Measurements from ENCODE around the gene LRRC4.

The LRRC4 gene

DNA sequence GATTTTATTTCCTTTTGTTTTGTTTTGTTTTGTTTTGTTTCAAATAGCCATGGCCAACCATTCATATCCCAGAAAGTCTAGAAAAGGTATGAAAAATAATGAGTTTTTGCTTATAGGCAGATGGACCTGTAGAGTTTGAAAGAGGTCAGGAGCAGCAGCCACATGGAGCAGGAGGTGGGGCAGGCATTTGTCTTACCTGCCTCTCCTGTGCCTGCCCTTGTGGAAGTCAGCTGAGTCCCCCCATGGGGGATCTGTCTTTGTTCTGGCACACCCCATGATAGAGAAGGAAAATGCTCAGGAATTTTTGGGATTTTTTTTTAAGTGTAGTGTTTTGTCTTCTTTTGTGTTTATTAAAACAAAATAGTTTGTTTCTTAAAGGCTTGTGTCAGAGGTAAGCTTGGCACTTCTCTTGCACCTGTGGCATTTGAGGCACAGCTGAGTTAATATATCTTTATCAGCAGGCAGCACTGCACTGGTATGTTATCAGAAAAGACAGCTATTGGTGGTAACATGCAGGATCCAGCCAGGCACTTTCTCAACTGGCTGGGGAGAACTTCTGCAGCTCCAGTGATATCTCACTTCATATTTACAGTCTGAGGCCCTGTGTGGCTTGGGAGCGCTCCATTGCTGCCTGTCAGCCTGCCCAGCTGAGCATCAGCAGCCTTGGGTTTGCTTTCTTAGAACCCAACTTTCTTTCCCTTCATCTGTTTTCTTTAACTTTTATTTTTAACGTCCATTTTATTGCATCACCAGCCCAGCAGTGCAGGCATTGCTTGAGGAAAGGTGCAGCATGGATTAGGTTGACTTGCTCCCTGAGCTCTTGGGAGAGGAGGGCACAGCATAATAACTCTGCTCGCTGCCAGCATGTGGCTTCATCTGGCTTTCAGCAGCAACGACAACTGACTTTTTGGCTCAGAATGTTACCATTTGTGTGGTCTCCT lies 44.4 kb downstream of the LRRC4 start:
- DNase-seq (ENCODE audit: low read depth, low spot score) = no peak
- H3K27ac ChIP-seq = no peak overlapping the region

DNA sequence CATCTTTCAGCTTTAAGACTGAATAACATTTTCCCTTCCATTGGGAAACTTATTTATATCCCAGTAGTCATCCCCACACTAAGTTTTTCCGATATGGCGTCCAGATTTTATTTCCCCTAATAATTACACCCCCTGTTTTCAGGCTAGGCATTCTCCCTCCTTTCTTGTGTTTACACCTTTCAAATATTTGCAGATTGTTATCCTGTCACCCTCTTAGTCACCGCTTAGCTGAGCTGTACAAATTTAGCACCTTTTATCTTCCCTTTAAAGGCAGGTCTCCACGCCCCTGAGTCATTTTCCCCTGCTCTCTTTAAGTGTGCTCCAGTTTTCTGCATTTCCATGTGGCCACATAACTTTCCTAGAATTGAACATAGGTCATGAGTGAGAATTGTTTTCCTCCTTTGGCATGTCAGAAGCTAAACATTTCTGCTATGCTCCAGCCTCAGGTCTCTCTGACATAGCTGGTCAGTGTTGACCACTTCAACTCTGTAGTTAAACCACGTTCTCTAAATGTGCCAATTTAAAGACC lies 47.4 kb downstream of the LRRC4 start:
- no peak for DNase-seq (ENCODE audit: low read depth, low spot score)
- H3K27ac ChIP-seq = no peak overlapping the region

DNA sequence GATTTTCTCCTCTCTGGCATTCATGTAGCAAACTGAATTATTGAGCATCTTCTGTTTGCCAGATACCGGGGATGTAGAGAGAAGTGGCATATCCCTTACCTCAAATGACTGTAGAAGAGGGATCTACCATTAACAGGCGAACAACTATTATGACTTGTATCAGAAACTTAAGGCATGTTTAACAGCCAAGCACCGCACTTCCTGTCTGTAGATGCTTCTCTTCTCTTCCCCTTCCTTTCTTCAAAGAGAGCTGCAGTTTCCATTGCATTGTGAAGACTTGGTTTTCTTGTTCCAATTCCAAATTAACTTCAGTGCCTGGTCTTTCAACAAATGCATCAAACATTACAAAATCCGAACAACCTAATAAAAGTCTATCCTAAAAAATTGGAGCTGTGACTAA lies 49.3 kb downstream of the LRRC4 start:
- no peak overlapping the region for H3K27ac ChIP-seq
- DNase-seq (ENCODE audit: low read depth, low spot score) = no peak

DNA sequence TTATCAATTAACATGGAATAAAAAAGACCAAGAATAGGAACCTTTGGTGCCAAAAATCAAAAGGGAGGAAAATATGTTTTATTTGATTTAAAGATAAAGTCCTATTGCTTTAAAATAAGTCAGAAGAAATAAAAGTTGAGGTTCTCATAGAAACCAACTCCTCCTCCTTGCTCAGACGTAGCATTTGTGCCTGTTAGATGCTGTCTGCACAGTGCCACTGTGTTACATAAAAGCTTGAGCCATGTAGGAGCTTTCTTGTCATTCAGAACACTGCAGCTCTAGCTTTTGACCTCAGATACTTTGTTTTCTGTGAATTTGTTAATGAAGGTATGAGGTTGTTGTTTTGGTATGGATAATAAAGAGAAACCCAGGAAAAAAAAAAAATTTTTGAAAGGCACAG lies 50.3 kb downstream of the LRRC4 start:
- no peak for DNase-seq (ENCODE audit: low read depth, low spot score)

DNA sequence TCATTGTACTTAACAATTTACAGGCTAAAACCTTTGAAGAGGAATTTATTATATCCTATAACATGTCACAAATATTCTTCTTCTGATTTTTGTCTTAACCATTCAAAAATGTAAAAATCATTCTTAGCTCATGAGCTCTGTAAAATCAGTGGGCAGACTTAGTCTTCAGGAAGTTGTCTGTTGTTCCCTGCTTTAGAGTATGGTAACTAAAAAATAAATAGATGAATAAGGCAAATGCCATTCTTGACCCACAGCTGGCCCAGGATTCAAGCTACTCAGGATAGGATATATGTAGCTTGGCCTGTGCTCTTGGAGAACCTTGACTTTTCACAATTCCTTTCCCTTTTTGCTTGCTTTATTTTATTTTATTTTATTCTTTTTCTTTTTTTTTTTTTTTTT lies 51.5 kb downstream of the LRRC4 start:
- no peak for DNase-seq (ENCODE audit: low read depth, low spot score)
- peak overlapping the region; percentile 34 for H3K27ac ChIP-seq

More for the DNA sequence above, 50.3 kb downstream of the LRRC4 start:
- no peak overlapping the region for H3K27ac ChIP-seq

DNA sequence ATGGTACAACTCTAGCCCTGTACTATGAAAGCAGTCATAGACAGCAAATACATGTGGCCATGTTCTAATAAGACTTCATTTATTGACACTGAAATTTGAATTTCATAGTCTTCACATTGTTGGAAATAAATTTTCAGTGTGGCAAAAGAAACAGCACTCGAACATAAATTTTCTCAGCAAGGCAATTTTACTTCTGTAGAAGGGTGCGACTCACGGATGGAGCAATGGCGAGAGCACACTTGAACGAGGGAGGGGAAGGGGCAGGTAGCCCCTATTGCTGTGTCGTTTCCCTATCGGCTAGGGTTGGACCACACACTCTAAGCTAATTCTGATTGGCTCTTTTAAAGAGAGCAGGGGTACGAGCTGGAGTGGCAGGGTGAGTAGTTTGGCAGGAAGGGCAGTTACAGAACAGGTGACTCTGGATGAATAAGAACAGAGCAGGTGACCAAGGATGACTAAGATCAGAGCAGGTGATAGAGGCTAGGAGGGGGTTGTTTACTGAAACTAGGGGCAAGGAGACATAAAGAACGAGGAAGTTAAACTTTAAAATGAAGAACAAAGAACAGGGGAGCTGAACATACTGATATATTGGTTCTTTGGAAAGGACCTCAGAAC lies 52.0 kb downstream of the LRRC4 start:
- no peak for DNase-seq (ENCODE audit: low read depth, low spot score)
- peak overlapping the region; percentile 34 for H3K27ac ChIP-seq

DNA sequence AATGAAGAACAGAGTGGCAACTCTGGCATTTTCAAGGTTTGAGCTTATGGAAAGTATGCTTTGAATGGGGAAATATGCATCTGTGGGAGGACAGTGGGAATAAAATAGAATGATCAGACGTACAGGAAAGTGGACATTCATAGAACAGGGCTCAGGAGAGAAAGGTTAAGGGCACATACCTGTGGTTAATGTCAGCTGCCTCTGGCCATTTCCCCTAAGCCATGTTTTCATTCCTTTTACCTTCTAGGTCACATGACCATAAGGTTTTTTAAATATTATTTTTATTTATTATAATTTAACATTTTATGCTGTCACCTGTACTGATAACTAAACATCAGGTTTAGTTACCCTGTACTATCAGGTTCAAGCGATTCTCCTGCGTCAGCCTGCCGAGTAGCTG lies 52.8 kb downstream of the LRRC4 start:
- no peak for DNase-seq (ENCODE audit: low read depth, low spot score)
- H3K27ac ChIP-seq = no peak overlapping the region
